Transverse colon (tissue), 4 donors: Measurements from ENCODE around the gene STK39. TPM values are rescaled to one million over a fixed set of nuclear protein-coding genes. Genes with fewer than 3 reads are reported as not detected.

Experiments
- DNase-seq: peaks from one replicate; pipeline ENCODE4 v3.0.0-alpha.2; 2019
- H3K27ac ChIP-seq, 4 donors: fragments of 200-600 bp; sonication (generic); 2 replicates each; pipeline ENCODE4 v1.5.1; 2016 to 2018; ENCODE audit warnings: inconsistent platforms in 4 of 4
- H3K27me3 ChIP-seq: fragments of 200-600 bp; sonication (generic); 2 replicates; pipeline ENCODE4 v1.5.1; 2017; ENCODE audit warnings: inconsistent platforms
- H3K36me3 ChIP-seq, 4 donors: fragments of 200-600 bp; sonication (generic); 2 replicates each; pipeline ENCODE4 v1.5.1; 2017 to 2019; ENCODE audit warnings: inconsistent platforms in 4 of 4
- H3K4me1 ChIP-seq, 4 donors: fragments of 200-600 bp; sonication (generic); 2 replicates each; pipeline ENCODE4 v1.5.1; 2017 to 2020; ENCODE audit warnings: inconsistent platforms in 4 of 4
- H3K4me3 ChIP-seq, 4 donors: fragments of 200-600 bp; sonication (generic); 1 replicate in 1 of 4; 2 replicates in 3 of 4; pipeline versions ENCODE4 v1.5.1 to v1.6.1; 2017 to 2019; ENCODE audit warnings: inconsistent platforms in 4 of 4
- H3K9me3 ChIP-seq, 2 donors: fragments of 200-600 bp; sonication (generic); 2 replicates each; pipeline ENCODE4 v1.5.1; 2017 to 2019; ENCODE audit warnings: inconsistent platforms in 2 of 2
- CTCF ChIP-seq, 5 experiments: fragments of 200-600 bp in 3 of 5; fragments of 450-650 bp in 2 of 5; sonication (generic) in 3 of 5; IDR thresholded peaks; 1 replicate in 2 of 5; 2 replicates in 3 of 5; pipeline ENCODE4 v1.5.1; 2016 to 2017; ENCODE audit warnings: antibody characterized with exemption in 5 of 5, inconsistent platforms in 3 of 5, mild to moderate bottlenecking in 2 of 5, moderate library complexity in 1 of 5
- EP300 ChIP-seq: sonication (generic); formaldehyde crosslinking; IDR thresholded peaks from one replicate; pipeline ENCODE4 v1.6.1; 2017; ENCODE audit warnings: antibody characterized with exemption, low read depth
- POLR2A ChIP-seq: fragments of 450-650 bp; IDR thresholded peaks from one replicate; pipeline ENCODE4 v1.6.1; 2016; ENCODE audit warnings: antibody characterized with exemption, mild to moderate bottlenecking, moderate library complexity
- POLR2AphosphoS5 ChIP-seq, 3 donors: sonication (generic); formaldehyde crosslinking; IDR thresholded peaks; one replicate each; pipeline ENCODE4 v1.6.1; 2016; ENCODE audit warnings: antibody characterized with exemption in 3 of 3
- WGBS, 2 donors: methylation state at CpG; one replicate each; pipeline ENCODE4 v1.1.5; 2018; ENCODE audit warnings: low coverage in 1 of 2; 5-methylcytosine and 5-hydroxymethylcytosine counted together
- in situ Hi-C, 4 donors: fragments of 200-750 bp; cut with MboI; loops; one replicate each; pipeline versions ENCODE4 v1.15.0 to v1.15.1; 2017; ENCODE audit warnings: low sequenced_read_pairs in 3 of 4, low pct_ligation_motif_present in 1 of 4, low pct_unique_long_range_greater_than_20kb in 1 of 4
- intact Hi-C: fragments of 100-400 bp; cut with DNase I; formaldehyde crosslinking; loops from one replicate; pipeline ENCODE4 v1.15.1; 2023; ENCODE audit warnings: low total_unique reads
- total RNA-seq, 4 donors: library from RNA; depleted of rRNA; stranded (reverse); fragments of >200 nt; gene quantifications; one replicate each; pipeline ENCODE4 v1.1.0, GENCODE V29; 2016

The STK39 gene
- total RNA-seq, 4 donors from 2014 or later: 30.6 to 46.1 (median 36.7) TPM

- H3K27ac ChIP-seq: no peak overlapping the region
- WGBS, 2 donors: 100% methylated on average over 1 of the region's 1 CpG; no CpG with 5 or more reads in 1 of the 2 donors
- H3K9me3 ChIP-seq: no peaks in the 10 kb centered on the region
- H3K4me3 ChIP-seq: no peak overlapping the region
- no peaks in the 10 kb centered on the region for H3K27me3 ChIP-seq
- no peaks in the 10 kb centered on the region for H3K36me3 ChIP-seq
- no peak for TF ChIP-seq POLR2AphosphoS5 (IDR thresholded peaks at IDR 0.05)
- TF ChIP-seq POLR2A: no peak
- no peak for TF ChIP-seq CTCF (IDR thresholded peaks at IDR 0.05)
- no peak for TF ChIP-seq EP300
- in situ Hi-C loops (no loop called here), intact Hi-C loops (no loop called here)
- no peak for DNase-seq
- H3K4me1 ChIP-seq: peaks cover 0 to 6% (median 1%) of the 10 kb centered on the region in 4 donors
These were observed 213.4 kb downstream of the STK39 start for GRCh38 chr2:168033966-168034365.

- 95 to 96% methylated on average over 3 of the region's 3 CpGs for WGBS, 2 donors
- Histone ChIP-seq H3K4me3 (no peak overlapping the region), H3K4me1 (peaks cover 0 to 11% (median 7%) of the 10 kb centered on the region in 4 donors), H3K36me3 (no peaks in the 10 kb centered on the region), H3K9me3 (no peaks in the 10 kb centered on the region), H3K27me3 (no peaks in the 10 kb centered on the region), H3K27ac (no peak overlapping the region)
- TF ChIP-seq POLR2A (no peak), POLR2AphosphoS5 (IDR thresholded peaks at IDR 0.05) (no peak), EP300 (no peak), CTCF (IDR thresholded peaks at IDR 0.05) (no peak)
- intact Hi-C loops (no loop called here), in situ Hi-C loops (no loop called here)
- no peak for DNase-seq
These were observed 215.3 kb downstream of the STK39 start for GRCh38 chr2:168032091-168032490.

- H3K27ac ChIP-seq: no peak overlapping the region
- no peaks in the 10 kb centered on the region for H3K9me3 ChIP-seq
- no peaks in the 10 kb centered on the region for H3K36me3 ChIP-seq
- peaks cover 0 to 11% (median 7%) of the 10 kb centered on the region in 4 donors for H3K4me1 ChIP-seq
- WGBS, 2 donors: 79 to 84% methylated on average over 4 to 5 of the region's 5 CpGs
- DNase-seq: no peak
- intact Hi-C loops (no loop called here), in situ Hi-C loops (no loop called here)
- TF ChIP-seq CTCF (IDR thresholded peaks at IDR 0.05): no peak
- TF ChIP-seq POLR2A: no peak
- no peak for TF ChIP-seq EP300
- no peak for TF ChIP-seq POLR2AphosphoS5 (IDR thresholded peaks at IDR 0.05)
- no peaks in the 10 kb centered on the region for H3K27me3 ChIP-seq
- H3K4me3 ChIP-seq: no peak overlapping the region
These were observed 216.4 kb downstream of the STK39 start for GRCh38 chr2:168030862-168031624.

GRCh38 chr2:168029071-168029470 lies 218.3 kb downstream of the STK39 start:
- intact Hi-C loops (no loop called here), in situ Hi-C loops (no loop called here)

More at GRCh38 chr2:168029071-168029470, 218.3 kb downstream of the STK39 start:
- Histone ChIP-seq H3K4me1 (peaks cover 0 to 11% (median 7%) of the 10 kb centered on the region in 4 donors), H3K4me3 (no peak overlapping the region), H3K36me3 (no peaks in the 10 kb centered on the region), H3K27ac (no peak overlapping the region), H3K27me3 (no peaks in the 10 kb centered on the region), H3K9me3 (no peaks in the 10 kb centered on the region)
- 67 to 68% methylated on average over 1 of the region's 1 CpG for WGBS, 2 donors
- TF ChIP-seq CTCF (IDR thresholded peaks at IDR 0.05) (no peak), POLR2AphosphoS5 (IDR thresholded peaks at IDR 0.05) (no peak), POLR2A (no peak), EP300 (no peak)
- DNase-seq: no peak
